WTC11 (cell line): ENCODE results near the gene MITF. TPM values are rescaled to one million over a fixed set of nuclear protein-coding genes. Genes with fewer than 3 reads are reported as not detected.

Experiments used
- ATAC-seq: fragments of 200-7000 bp; cut with Tn5 transposase; 2 replicates; pipeline ENCODE4 v1.10.0; 2021; ENCODE audit warnings: mild to moderate bottlenecking, moderate library complexity
- CTCF ChIA-PET: fragments of 300-600 bp; sonication (Branson Sonifier 250); formaldehyde crosslinking; loops from one replicate; lab custom pipeline; 2021; ENCODE audit warnings: antibody characterized with exemption; lab: Charles Lee
- POLR2A ChIA-PET: fragments of 350-600 bp; sonication (Branson Sonifier 250); formaldehyde crosslinking; loops from one replicate; lab custom pipeline; 2021; ENCODE audit warnings: antibody characterized with exemption; lab: Charles Lee
- DNase-seq: peaks from one replicate; pipeline ENCODE4 v3.0.0; 2021; ENCODE audit warnings: low spot score
- H3K27ac Mint-ChIP-seq: 2 replicates; pipeline ENCODE4 v1.8.0; 2021; ENCODE audit warnings: mixed read lengths
- H3K27me3 Mint-ChIP-seq: 2 replicates; pipeline ENCODE4 v1.8.0; 2021; ENCODE audit warnings: low read depth, mild to moderate bottlenecking, moderate library complexity, mixed read lengths
- H3K36me3 Mint-ChIP-seq: 2 replicates; pipeline ENCODE4 v1.8.0; 2021; ENCODE audit warnings: mixed read lengths
- H3K4me1 Mint-ChIP-seq: 2 replicates; pipeline ENCODE4 v1.8.0; 2022; ENCODE audit warnings: mixed read lengths
- H3K4me3 Mint-ChIP-seq: 2 replicates; pipeline ENCODE4 v1.8.0; 2021; ENCODE audit warnings: mild to moderate bottlenecking, moderate library complexity, mixed read lengths
- H3K9me3 Mint-ChIP-seq: 2 replicates; pipeline ENCODE4 v1.8.0; 2021; ENCODE audit warnings: mixed read lengths
- CREB1 ChIP-seq: sonication (generic); formaldehyde crosslinking; IDR thresholded peaks from 2 replicates; pipeline ENCODE4 v1.8.0; 2023; ENCODE audit warnings: mild to moderate bottlenecking, missing genetic modification reagents
- EMX1 ChIP-seq: fragments of 250-450 bp; sonication (Bioruptor Pico); IDR thresholded peaks from 2 replicates; pipeline ENCODE4 v1.8.0; 2021; ENCODE audit warnings: mild to moderate bottlenecking
- ETV6 ChIP-seq: sonication (generic); formaldehyde crosslinking; IDR thresholded peaks from 2 replicates; pipeline ENCODE4 v1.8.1; 2022; ENCODE audit warnings: mild to moderate bottlenecking, missing genetic modification reagents
- JUN ChIP-seq: sonication (generic); formaldehyde crosslinking; IDR thresholded peaks from 2 replicates; pipeline ENCODE4 v1.8.0; 2023; ENCODE audit warnings: mild to moderate bottlenecking, missing genetic modification reagents
- KAT7 ChIP-seq: sonication (generic); formaldehyde crosslinking; IDR thresholded peaks from 2 replicates; pipeline ENCODE4 v1.8.1; 2023; ENCODE audit warnings: missing genetic modification reagents, mild to moderate bottlenecking, borderline replicate concordance
- TCF7 ChIP-seq: sonication (generic); formaldehyde crosslinking; IDR thresholded peaks from 2 replicates; pipeline ENCODE4 v1.8.0; 2022; ENCODE audit warnings: mild to moderate bottlenecking, low read depth, missing genetic modification reagents, moderate library complexity
- ZBTB21 ChIP-seq: sonication (generic); formaldehyde crosslinking; IDR thresholded peaks from 2 replicates; pipeline ENCODE4 v1.8.1; 2023; ENCODE audit warnings: mild to moderate bottlenecking, missing genetic modification reagents, borderline replicate concordance
- ZNF232 ChIP-seq: sonication (generic); formaldehyde crosslinking; IDR thresholded peaks from 2 replicates; pipeline ENCODE4 v1.8.0; 2022; ENCODE audit warnings: mild to moderate bottlenecking, missing genetic modification reagents
- total RNA-seq: library from RNA; stranded (reverse); gene quantifications from 3 replicates; pipeline ENCODE4 v1.2.3, GENCODE V29; 2021
- TF ChIP-seq, protein P1 (sequence below): sonication (generic); formaldehyde crosslinking; IDR thresholded peaks from 2 replicates; pipeline ENCODE4 v1.8.0; 2023; ENCODE audit warnings: missing genetic modification reagents, mild to moderate bottlenecking, borderline replicate concordance
- TF ChIP-seq, protein P2 (sequence below): fragments of 200-600 bp; IDR thresholded peaks from 2 replicates; pipeline ENCODE4 v1.8.0; 2022; ENCODE audit warnings: antibody characterized with exemption
- TF ChIP-seq, protein P3 (sequence below): sonication (generic); formaldehyde crosslinking; IDR thresholded peaks from 2 replicates; pipeline ENCODE4 v1.8.1; 2022; ENCODE audit warnings: mild to moderate bottlenecking, missing genetic modification reagents, moderate library complexity, borderline replicate concordance
- TF ChIP-seq, protein P4 (sequence below): sonication (generic); formaldehyde crosslinking; IDR thresholded peaks from 2 replicates; pipeline ENCODE4 v1.8.0; 2022; ENCODE audit warnings: mild to moderate bottlenecking, missing genetic modification reagents
- TF ChIP-seq, protein P5 (sequence below): sonication (generic); formaldehyde crosslinking; IDR thresholded peaks from 2 replicates; pipeline ENCODE4 v1.8.1; 2023; ENCODE audit warnings: mild to moderate bottlenecking, missing genetic modification reagents, moderate library complexity
- TF ChIP-seq, protein P6 (sequence below): sonication (generic); formaldehyde crosslinking; IDR thresholded peaks from 2 replicates; pipeline ENCODE4 v1.8.1; 2022; ENCODE audit warnings: missing genetic modification reagents, borderline replicate concordance
- TF ChIP-seq, protein P7 (sequence below): fragments of 250-450 bp; sonication (Bioruptor Pico); IDR thresholded peaks from 2 replicates; pipeline ENCODE4 v1.9.0; 2021; ENCODE audit warnings: mild to moderate bottlenecking
- TF ChIP-seq, protein P8 (sequence below): sonication (generic); formaldehyde crosslinking; conservative IDR thresholded peaks from 2 replicates; pipeline ENCODE4 v1.8.1; 2023; ENCODE audit warnings: mild to moderate bottlenecking, low read depth, missing genetic modification reagents, moderate library complexity

MITF gene
- total RNA-seq, 1 experiment from 2014 or later: 1.3 TPM

DNA sequence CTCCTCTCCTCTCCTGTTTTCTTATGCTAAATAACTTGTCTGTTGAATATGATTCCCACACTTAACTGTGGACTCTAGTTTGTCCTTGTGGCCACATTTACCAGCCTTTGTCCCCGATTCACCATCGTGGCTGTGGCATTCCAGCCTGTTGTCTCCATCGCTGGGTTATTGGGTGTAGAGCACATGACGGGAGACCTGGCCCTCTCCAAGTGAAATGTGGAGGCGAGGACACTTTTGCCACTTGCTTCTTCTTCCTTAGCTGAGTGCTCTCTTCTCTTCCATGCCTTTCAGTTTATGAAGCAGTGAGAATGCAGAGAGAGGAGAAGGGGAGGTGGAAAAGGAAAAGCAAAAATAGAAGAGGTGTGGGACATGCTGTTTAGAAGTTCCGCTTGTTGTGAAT lies 198.8 kb downstream of the MITF start (continued):
- TF ChIP-seq, protein P1, sequence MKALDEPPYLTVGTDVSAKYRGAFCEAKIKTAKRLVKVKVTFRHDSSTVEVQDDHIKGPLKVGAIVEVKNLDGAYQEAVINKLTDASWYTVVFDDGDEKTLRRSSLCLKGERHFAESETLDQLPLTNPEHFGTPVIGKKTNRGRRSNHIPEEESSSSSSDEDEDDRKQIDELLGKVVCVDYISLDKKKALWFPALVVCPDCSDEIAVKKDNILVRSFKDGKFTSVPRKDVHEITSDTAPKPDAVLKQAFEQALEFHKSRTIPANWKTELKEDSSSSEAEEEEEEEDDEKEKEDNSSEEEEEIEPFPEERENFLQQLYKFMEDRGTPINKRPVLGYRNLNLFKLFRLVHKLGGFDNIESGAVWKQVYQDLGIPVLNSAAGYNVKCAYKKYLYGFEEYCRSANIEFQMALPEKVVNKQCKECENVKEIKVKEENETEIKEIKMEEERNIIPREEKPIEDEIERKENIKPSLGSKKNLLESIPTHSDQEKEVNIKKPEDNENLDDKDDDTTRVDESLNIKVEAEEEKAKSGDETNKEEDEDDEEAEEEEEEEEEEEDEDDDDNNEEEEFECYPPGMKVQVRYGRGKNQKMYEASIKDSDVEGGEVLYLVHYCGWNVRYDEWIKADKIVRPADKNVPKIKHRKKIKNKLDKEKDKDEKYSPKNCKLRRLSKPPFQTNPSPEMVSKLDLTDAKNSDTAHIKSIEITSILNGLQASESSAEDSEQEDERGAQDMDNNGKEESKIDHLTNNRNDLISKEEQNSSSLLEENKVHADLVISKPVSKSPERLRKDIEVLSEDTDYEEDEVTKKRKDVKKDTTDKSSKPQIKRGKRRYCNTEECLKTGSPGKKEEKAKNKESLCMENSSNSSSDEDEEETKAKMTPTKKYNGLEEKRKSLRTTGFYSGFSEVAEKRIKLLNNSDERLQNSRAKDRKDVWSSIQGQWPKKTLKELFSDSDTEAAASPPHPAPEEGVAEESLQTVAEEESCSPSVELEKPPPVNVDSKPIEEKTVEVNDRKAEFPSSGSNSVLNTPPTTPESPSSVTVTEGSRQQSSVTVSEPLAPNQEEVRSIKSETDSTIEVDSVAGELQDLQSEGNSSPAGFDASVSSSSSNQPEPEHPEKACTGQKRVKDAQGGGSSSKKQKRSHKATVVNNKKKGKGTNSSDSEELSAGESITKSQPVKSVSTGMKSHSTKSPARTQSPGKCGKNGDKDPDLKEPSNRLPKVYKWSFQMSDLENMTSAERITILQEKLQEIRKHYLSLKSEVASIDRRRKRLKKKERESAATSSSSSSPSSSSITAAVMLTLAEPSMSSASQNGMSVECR (CRISPR knock-in tag): no peak

DNA sequence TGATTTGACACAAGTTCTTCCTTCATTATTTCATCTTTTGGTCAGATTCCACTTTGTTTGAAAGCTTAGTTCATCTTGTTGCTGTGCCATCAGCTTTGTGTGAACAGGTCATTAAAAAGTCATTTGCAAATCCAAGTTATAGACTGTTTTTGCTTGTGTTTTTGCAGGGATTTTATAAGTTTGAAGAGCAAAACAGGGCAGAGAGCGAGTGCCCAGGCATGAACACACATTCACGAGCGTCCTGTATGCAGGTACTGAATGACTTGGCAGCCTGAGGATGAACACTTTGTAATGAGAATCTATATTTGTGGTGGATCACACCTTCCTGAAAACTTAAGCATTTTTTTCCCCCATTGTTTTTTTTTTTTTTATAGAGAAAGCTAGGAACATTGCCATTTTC lies 199.7 kb downstream of the MITF start:
- Mint-ChIP-seq H3K36me3 (no peaks in the 10 kb centered on the region), H3K9me3 (no peaks in the 10 kb centered on the region), H3K27ac (no peak overlapping the region), H3K4me1 (peaks cover 6% of the 10 kb centered on the region), H3K4me3 (no peak overlapping the region), H3K27me3 (no peaks in the 10 kb centered on the region)
- CTCF ChIA-PET: no interaction called here
- DNase-seq: no peak
- POLR2A ChIA-PET: no interaction called here
- TF ChIP-seq CREB1 (CRISPR knock-in tag) (no peak), KAT7 (CRISPR knock-in tag) (no peak), EMX1 (CRISPR knock-in tag) (no peak), TCF7 (no peak), JUN (no peak), ETV6 (CRISPR knock-in tag) (no peak), ZNF232 (CRISPR knock-in tag) (no peak), ZBTB21 (CRISPR knock-in tag) (no peak)
- TF ChIP-seq, protein P2, sequence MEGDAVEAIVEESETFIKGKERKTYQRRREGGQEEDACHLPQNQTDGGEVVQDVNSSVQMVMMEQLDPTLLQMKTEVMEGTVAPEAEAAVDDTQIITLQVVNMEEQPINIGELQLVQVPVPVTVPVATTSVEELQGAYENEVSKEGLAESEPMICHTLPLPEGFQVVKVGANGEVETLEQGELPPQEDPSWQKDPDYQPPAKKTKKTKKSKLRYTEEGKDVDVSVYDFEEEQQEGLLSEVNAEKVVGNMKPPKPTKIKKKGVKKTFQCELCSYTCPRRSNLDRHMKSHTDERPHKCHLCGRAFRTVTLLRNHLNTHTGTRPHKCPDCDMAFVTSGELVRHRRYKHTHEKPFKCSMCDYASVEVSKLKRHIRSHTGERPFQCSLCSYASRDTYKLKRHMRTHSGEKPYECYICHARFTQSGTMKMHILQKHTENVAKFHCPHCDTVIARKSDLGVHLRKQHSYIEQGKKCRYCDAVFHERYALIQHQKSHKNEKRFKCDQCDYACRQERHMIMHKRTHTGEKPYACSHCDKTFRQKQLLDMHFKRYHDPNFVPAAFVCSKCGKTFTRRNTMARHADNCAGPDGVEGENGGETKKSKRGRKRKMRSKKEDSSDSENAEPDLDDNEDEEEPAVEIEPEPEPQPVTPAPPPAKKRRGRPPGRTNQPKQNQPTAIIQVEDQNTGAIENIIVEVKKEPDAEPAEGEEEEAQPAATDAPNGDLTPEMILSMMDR: no peak
- TF ChIP-seq, protein P3, sequence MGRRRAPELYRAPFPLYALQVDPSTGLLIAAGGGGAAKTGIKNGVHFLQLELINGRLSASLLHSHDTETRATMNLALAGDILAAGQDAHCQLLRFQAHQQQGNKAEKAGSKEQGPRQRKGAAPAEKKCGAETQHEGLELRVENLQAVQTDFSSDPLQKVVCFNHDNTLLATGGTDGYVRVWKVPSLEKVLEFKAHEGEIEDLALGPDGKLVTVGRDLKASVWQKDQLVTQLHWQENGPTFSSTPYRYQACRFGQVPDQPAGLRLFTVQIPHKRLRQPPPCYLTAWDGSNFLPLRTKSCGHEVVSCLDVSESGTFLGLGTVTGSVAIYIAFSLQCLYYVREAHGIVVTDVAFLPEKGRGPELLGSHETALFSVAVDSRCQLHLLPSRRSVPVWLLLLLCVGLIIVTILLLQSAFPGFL (CRISPR knock-in tag): no peak
- TF ChIP-seq, protein P4, sequence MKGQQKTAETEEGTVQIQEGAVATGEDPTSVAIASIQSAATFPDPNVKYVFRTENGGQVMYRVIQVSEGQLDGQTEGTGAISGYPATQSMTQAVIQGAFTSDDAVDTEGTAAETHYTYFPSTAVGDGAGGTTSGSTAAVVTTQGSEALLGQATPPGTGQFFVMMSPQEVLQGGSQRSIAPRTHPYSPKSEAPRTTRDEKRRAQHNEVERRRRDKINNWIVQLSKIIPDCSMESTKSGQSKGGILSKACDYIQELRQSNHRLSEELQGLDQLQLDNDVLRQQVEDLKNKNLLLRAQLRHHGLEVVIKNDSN (CRISPR knock-in tag): no peak
- TF ChIP-seq, protein P5, sequence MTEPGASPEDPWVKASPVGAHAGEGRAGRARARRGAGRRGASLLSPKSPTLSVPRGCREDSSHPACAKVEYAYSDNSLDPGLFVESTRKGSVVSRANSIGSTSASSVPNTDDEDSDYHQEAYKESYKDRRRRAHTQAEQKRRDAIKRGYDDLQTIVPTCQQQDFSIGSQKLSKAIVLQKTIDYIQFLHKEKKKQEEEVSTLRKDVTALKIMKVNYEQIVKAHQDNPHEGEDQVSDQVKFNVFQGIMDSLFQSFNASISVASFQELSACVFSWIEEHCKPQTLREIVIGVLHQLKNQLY: no peak
- TF ChIP-seq, protein P6, sequence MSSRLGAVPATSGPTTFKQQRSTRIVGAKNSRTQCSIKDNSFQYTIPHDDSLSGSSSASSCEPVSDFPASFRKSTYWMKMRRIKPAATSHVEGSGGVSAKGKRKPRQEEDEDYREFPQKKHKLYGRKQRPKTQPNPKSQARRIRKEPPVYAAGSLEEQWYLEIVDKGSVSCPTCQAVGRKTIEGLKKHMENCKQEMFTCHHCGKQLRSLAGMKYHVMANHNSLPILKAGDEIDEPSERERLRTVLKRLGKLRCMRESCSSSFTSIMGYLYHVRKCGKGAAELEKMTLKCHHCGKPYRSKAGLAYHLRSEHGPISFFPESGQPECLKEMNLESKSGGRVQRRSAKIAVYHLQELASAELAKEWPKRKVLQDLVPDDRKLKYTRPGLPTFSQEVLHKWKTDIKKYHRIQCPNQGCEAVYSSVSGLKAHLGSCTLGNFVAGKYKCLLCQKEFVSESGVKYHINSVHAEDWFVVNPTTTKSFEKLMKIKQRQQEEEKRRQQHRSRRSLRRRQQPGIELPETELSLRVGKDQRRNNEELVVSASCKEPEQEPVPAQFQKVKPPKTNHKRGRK: no peak
- TF ChIP-seq, protein P7, sequence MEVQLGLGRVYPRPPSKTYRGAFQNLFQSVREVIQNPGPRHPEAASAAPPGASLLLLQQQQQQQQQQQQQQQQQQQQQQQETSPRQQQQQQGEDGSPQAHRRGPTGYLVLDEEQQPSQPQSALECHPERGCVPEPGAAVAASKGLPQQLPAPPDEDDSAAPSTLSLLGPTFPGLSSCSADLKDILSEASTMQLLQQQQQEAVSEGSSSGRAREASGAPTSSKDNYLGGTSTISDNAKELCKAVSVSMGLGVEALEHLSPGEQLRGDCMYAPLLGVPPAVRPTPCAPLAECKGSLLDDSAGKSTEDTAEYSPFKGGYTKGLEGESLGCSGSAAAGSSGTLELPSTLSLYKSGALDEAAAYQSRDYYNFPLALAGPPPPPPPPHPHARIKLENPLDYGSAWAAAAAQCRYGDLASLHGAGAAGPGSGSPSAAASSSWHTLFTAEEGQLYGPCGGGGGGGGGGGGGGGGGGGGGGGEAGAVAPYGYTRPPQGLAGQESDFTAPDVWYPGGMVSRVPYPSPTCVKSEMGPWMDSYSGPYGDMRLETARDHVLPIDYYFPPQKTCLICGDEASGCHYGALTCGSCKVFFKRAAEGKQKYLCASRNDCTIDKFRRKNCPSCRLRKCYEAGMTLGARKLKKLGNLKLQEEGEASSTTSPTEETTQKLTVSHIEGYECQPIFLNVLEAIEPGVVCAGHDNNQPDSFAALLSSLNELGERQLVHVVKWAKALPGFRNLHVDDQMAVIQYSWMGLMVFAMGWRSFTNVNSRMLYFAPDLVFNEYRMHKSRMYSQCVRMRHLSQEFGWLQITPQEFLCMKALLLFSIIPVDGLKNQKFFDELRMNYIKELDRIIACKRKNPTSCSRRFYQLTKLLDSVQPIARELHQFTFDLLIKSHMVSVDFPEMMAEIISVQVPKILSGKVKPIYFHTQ (CRISPR knock-in tag): no peak
- TF ChIP-seq, protein P8, sequence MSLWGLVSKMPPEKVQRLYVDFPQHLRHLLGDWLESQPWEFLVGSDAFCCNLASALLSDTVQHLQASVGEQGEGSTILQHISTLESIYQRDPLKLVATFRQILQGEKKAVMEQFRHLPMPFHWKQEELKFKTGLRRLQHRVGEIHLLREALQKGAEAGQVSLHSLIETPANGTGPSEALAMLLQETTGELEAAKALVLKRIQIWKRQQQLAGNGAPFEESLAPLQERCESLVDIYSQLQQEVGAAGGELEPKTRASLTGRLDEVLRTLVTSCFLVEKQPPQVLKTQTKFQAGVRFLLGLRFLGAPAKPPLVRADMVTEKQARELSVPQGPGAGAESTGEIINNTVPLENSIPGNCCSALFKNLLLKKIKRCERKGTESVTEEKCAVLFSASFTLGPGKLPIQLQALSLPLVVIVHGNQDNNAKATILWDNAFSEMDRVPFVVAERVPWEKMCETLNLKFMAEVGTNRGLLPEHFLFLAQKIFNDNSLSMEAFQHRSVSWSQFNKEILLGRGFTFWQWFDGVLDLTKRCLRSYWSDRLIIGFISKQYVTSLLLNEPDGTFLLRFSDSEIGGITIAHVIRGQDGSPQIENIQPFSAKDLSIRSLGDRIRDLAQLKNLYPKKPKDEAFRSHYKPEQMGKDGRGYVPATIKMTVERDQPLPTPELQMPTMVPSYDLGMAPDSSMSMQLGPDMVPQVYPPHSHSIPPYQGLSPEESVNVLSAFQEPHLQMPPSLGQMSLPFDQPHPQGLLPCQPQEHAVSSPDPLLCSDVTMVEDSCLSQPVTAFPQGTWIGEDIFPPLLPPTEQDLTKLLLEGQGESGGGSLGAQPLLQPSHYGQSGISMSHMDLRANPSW (CRISPR knock-in tag): no peak
- no peak for ATAC-seq
